Liver (tissue), 9 donors: ENCODE measurements around the gene TMUB1. TPM values are rescaled to one million over a fixed set of nuclear protein-coding genes. Genes with fewer than 3 reads are reported as not detected.

ENCODE experiments used
- DNase-seq: peaks from one replicate; pipeline ENCODE4 v3.0.0-alpha.2; 2017; ENCODE audit warnings: low spot score
- H3K27ac ChIP-seq, 2 donors: one replicate each; pipeline ENCODE4 v1.7.0; 2013; ENCODE audit warnings: inconsistent platforms in 2 of 2, low read length in 2 of 2, control low read depth in 1 of 2, low read depth in 1 of 2, mild to moderate bottlenecking in 1 of 2
- H3K27me3 ChIP-seq, 4 donors: one replicate each; pipeline versions ENCODE4 v1.6.1 to v1.7.0; 2013; ENCODE audit warnings: low read length in 3 of 4, inconsistent platforms in 1 of 4, mild to moderate bottlenecking in 1 of 4, moderate library complexity in 1 of 4; ENCODE audit not compliant: control insufficient read depth in 4 of 4, insufficient read depth in 4 of 4
- H3K36me3 ChIP-seq, 4 donors: one replicate each; pipeline versions ENCODE4 v1.6.1 to v1.7.0; 2013; ENCODE audit warnings: low read length in 3 of 4, mild to moderate bottlenecking in 3 of 4, low read depth in 1 of 4, moderate library complexity in 1 of 4; ENCODE audit not compliant: control insufficient read depth in 4 of 4, insufficient read depth in 3 of 4
- H3K4me1 ChIP-seq, 4 donors: one replicate each; pipeline versions ENCODE4 v1.6.1 to v1.7.0; 2013; ENCODE audit warnings: low read length in 3 of 4, mild to moderate bottlenecking in 3 of 4, moderate library complexity in 1 of 4; ENCODE audit not compliant: control insufficient read depth in 4 of 4, insufficient read depth in 4 of 4
- H3K4me3 ChIP-seq, 3 donors: one replicate each; pipeline versions ENCODE4 v1.6.1 to v1.7.0; 2013; ENCODE audit warnings: low read length in 3 of 3, control low read depth in 1 of 3, low read depth in 1 of 3, mild to moderate bottlenecking in 1 of 3
- H3K9ac ChIP-seq, 2 donors: one replicate each; pipeline ENCODE4 v1.7.0; 2013; ENCODE audit warnings: low read length in 2 of 2, mild to moderate bottlenecking in 2 of 2, moderate library complexity in 2 of 2, control low read depth in 1 of 2, low read depth in 1 of 2
- H3K9me3 ChIP-seq, 4 donors: one replicate each; pipeline versions ENCODE4 v1.6.1 to v1.7.0; 2013; ENCODE audit warnings: low read length in 3 of 4; ENCODE audit not compliant: control insufficient read depth in 4 of 4
- EGR1 ChIP-seq, 2 donors: IDR thresholded peaks; 2 replicates each; pipeline ENCODE4 v1.6.1; 2016 to 2018; ENCODE audit warnings: antibody characterized with exemption in 2 of 2, low read depth in 2 of 2
- FOXA1 ChIP-seq: IDR thresholded peaks from 2 replicates; pipeline ENCODE4 v1.6.1; 2016; ENCODE audit warnings: antibody characterized with exemption
- FOXA2 ChIP-seq: IDR thresholded peaks from 2 replicates; pipeline ENCODE4 v1.6.1; 2016; ENCODE audit warnings: antibody characterized with exemption
- GABPA ChIP-seq, 2 donors: IDR thresholded peaks in 1 of 2; conservative IDR thresholded peaks in 1 of 2; 2 replicates each; pipeline ENCODE4 v1.6.1; 2016; ENCODE audit warnings: antibody characterized with exemption in 2 of 2, mild to moderate bottlenecking in 1 of 2, moderate library complexity in 1 of 2
- HNF4A ChIP-seq, 2 donors: conservative IDR thresholded peaks; 2 replicates each; pipeline ENCODE4 v1.6.1; 2016; ENCODE audit warnings: antibody characterized with exemption in 2 of 2, mild to moderate bottlenecking in 2 of 2
- HNF4G ChIP-seq: IDR thresholded peaks from 2 replicates; pipeline ENCODE4 v1.6.1; 2016; ENCODE audit warnings: antibody characterized with exemption
- JUND ChIP-seq, 2 donors: IDR thresholded peaks; 2 replicates each; pipeline ENCODE4 v1.6.1; 2016; ENCODE audit warnings: antibody characterized with exemption in 2 of 2
- NR2F2 ChIP-seq: IDR thresholded peaks from 2 replicates; pipeline ENCODE4 v1.6.1; 2016; ENCODE audit warnings: antibody characterized with exemption
- RAD21 ChIP-seq, 2 donors: IDR thresholded peaks; 2 replicates each; pipeline ENCODE4 v1.6.1; 2016; ENCODE audit warnings: antibody characterized with exemption in 2 of 2, mild to moderate bottlenecking in 2 of 2
- RXRA ChIP-seq, 2 donors: IDR thresholded peaks; 2 replicates each; pipeline ENCODE4 v1.6.1; 2017 to 2018; ENCODE audit warnings: antibody characterized with exemption in 2 of 2, mild to moderate bottlenecking in 1 of 2
- SP1 ChIP-seq: IDR thresholded peaks from 2 replicates; pipeline ENCODE4 v1.6.1; 2018; ENCODE audit warnings: antibody characterized with exemption, mild to moderate bottlenecking
- TAF1 ChIP-seq: conservative IDR thresholded peaks from 2 replicates; pipeline ENCODE4 v1.6.1; 2016; ENCODE audit warnings: antibody characterized with exemption, mild to moderate bottlenecking
- YY1 ChIP-seq: IDR thresholded peaks from 2 replicates; pipeline ENCODE4 v1.6.1; 2016; ENCODE audit warnings: antibody characterized with exemption, mild to moderate bottlenecking
- WGBS: extraction: QIAGEN DNeasy Blood & Tissue Kit; methylation state at CpG from one replicate; pipeline ENCODE4 v1.1.7; 2013; 5-methylcytosine and 5-hydroxymethylcytosine counted together
- polyA plus RNA-seq, 2 donors: library from polyadenylated mRNA; stranded (reverse) in 1 of 2; unstranded in 1 of 2; fragments of 200-250 nt in 1 of 2; fragments of >200 nt in 1 of 2; fragmentation: Nextera tagmentation in 1 of 2; extraction: Ambion mirVana in 1 of 2; gene quantifications; one replicate each; pipeline versions ENCODE4 v1.2.1 to v1.2.3, GENCODE V29; 2013 to 2015
- total RNA-seq, 2 donors: library from RNA; depleted of rRNA; stranded (reverse); fragments of >200 nt; gene quantifications; one replicate each; pipeline ENCODE4 v1.2.3, GENCODE V29; 2014
- TF ChIP-seq, protein P1 (sequence below): IDR thresholded peaks from 2 replicates; pipeline ENCODE4 v1.6.1; 2016; ENCODE audit warnings: antibody characterized with exemption
- TF ChIP-seq, protein P2 (sequence below): IDR thresholded peaks from 2 replicates; pipeline ENCODE4 v1.6.1; 2016; ENCODE audit warnings: antibody characterized with exemption, mild to moderate bottlenecking
- TF ChIP-seq, protein P3 (sequence below): IDR thresholded peaks from 2 replicates; pipeline ENCODE4 v1.6.1; 2016; ENCODE audit warnings: antibody characterized with exemption
- TF ChIP-seq, protein P4 (sequence below): fragments of 150-350 bp; IDR thresholded peaks from 2 replicates; pipeline ENCODE4 v1.5.1; 2017; ENCODE audit warnings: improper control_type of control experiment, low read depth, low read length; ENCODE audit not compliant: missing input control
- TF ChIP-seq, protein P5 (sequence below): IDR thresholded peaks from 2 replicates; pipeline ENCODE4 v1.6.1; 2016; ENCODE audit warnings: antibody characterized with exemption
- donor health status: healthy.
- donor health status: healthy.
- donor health status: healthy.
- donor health status: healthy.
- donor health status: healthy.

TMUB1 gene
- total and polyA plus RNA-seq, 4 donors: 15.1 to 51.7 (median 30.5) TPM

DNA sequence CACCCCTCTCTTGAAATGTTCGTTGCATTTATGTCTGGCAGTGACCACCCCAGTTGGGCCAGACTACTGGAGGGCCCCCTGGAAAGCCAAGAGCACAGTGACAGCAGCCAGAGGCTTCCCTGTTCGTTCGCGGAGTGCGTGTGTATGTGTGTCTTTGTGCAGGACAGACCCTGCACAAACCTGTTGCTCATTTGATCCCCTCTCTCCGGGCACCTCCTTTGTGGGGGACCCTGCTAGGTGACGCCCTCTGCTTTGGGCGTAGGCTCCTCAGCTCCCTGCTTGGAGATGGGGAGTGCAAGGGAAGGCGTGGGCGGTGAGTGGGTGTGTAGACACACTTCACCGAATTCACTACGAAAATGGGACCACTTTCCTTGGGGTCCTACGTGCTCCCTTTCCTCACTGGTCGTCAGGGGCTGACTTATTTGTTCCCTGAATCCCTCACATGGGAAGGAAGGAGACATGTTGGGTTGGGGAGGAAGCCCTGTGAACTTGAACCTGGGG lies 41.7 kb upstream of the TMUB1 start:
- 94% methylated on average over 14 of the region's 14 CpGs for WGBS
- no peak for TF ChIP-seq EGR1 (IDR thresholded peaks at IDR 0.05; ENCODE audit: low read depth in 2 of 2)
- TF ChIP-seq, protein P1, sequence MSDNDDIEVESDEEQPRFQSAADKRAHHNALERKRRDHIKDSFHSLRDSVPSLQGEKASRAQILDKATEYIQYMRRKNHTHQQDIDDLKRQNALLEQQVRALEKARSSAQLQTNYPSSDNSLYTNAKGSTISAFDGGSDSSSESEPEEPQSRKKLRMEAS: no peak
- no peak for TF ChIP-seq SP1
- TF ChIP-seq, protein P2, sequence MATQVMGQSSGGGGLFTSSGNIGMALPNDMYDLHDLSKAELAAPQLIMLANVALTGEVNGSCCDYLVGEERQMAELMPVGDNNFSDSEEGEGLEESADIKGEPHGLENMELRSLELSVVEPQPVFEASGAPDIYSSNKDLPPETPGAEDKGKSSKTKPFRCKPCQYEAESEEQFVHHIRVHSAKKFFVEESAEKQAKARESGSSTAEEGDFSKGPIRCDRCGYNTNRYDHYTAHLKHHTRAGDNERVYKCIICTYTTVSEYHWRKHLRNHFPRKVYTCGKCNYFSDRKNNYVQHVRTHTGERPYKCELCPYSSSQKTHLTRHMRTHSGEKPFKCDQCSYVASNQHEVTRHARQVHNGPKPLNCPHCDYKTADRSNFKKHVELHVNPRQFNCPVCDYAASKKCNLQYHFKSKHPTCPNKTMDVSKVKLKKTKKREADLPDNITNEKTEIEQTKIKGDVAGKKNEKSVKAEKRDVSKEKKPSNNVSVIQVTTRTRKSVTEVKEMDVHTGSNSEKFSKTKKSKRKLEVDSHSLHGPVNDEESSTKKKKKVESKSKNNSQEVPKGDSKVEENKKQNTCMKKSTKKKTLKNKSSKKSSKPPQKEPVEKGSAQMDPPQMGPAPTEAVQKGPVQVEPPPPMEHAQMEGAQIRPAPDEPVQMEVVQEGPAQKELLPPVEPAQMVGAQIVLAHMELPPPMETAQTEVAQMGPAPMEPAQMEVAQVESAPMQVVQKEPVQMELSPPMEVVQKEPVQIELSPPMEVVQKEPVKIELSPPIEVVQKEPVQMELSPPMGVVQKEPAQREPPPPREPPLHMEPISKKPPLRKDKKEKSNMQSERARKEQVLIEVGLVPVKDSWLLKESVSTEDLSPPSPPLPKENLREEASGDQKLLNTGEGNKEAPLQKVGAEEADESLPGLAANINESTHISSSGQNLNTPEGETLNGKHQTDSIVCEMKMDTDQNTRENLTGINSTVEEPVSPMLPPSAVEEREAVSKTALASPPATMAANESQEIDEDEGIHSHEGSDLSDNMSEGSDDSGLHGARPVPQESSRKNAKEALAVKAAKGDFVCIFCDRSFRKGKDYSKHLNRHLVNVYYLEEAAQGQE: no peak
- TF ChIP-seq, protein P3, sequence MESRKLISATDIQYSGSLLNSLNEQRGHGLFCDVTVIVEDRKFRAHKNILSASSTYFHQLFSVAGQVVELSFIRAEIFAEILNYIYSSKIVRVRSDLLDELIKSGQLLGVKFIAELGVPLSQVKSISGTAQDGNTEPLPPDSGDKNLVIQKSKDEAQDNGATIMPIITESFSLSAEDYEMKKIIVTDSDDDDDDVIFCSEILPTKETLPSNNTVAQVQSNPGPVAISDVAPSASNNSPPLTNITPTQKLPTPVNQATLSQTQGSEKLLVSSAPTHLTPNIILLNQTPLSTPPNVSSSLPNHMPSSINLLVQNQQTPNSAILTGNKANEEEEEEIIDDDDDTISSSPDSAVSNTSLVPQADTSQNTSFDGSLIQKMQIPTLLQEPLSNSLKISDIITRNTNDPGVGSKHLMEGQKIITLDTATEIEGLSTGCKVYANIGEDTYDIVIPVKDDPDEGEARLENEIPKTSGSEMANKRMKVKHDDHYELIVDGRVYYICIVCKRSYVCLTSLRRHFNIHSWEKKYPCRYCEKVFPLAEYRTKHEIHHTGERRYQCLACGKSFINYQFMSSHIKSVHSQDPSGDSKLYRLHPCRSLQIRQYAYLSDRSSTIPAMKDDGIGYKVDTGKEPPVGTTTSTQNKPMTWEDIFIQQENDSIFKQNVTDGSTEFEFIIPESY: no peak
- TF ChIP-seq HNF4G: no peak
- TF ChIP-seq, protein P4, sequence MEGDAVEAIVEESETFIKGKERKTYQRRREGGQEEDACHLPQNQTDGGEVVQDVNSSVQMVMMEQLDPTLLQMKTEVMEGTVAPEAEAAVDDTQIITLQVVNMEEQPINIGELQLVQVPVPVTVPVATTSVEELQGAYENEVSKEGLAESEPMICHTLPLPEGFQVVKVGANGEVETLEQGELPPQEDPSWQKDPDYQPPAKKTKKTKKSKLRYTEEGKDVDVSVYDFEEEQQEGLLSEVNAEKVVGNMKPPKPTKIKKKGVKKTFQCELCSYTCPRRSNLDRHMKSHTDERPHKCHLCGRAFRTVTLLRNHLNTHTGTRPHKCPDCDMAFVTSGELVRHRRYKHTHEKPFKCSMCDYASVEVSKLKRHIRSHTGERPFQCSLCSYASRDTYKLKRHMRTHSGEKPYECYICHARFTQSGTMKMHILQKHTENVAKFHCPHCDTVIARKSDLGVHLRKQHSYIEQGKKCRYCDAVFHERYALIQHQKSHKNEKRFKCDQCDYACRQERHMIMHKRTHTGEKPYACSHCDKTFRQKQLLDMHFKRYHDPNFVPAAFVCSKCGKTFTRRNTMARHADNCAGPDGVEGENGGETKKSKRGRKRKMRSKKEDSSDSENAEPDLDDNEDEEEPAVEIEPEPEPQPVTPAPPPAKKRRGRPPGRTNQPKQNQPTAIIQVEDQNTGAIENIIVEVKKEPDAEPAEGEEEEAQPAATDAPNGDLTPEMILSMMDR: no peak
- no peak for TF ChIP-seq JUND (IDR thresholded peaks at IDR 0.05)
- TF ChIP-seq YY1: no peak
- TF ChIP-seq GABPA (IDR thresholded peaks at IDR 0.05 in 1 of 2, conservative IDR thresholded peaks at IDR 0.05 in 1 of 2): no peak
- TF ChIP-seq FOXA2: no peak
- TF ChIP-seq, protein P5, sequence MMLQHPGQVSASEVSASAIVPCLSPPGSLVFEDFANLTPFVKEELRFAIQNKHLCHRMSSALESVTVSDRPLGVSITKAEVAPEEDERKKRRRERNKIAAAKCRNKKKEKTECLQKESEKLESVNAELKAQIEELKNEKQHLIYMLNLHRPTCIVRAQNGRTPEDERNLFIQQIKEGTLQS: no peak
- TF ChIP-seq NR2F2: no peak
- no peak for TF ChIP-seq TAF1
- TF ChIP-seq RXRA (IDR thresholded peaks at IDR 0.05): no peak
- no peak for TF ChIP-seq RAD21 (IDR thresholded peaks at IDR 0.05)
- no peak for TF ChIP-seq HNF4A (conservative IDR thresholded peaks at IDR 0.05)
- TF ChIP-seq FOXA1: no peak
- no peaks in the 10 kb centered on the region for H3K27me3 ChIP-seq
- no peaks in the 10 kb centered on the region for H3K9me3 ChIP-seq
- H3K4me3 ChIP-seq: no peak overlapping the region
- no peak for DNase-seq
- H3K27ac ChIP-seq: no peak overlapping the region
- H3K9ac ChIP-seq: no peak overlapping the region
- no peaks in the 10 kb centered on the region for H3K4me1 ChIP-seq
- H3K36me3 ChIP-seq: peaks cover 2 to 30% (median 14%) of the 10 kb centered on the region in 4 donors
